Ascending aorta (tissue), 2 donors: Measurements from ENCODE around the gene BTBD6. TPM values are rescaled to one million over a fixed set of nuclear protein-coding genes. Genes with fewer than 3 reads are reported as not detected.

ENCODE experiments used
- DNase-seq, 2 donors: peaks; one replicate each; pipeline ENCODE4 v3.0.0-alpha.2; 2019; ENCODE audit warnings: low spot score in 2 of 2
- H3K27ac ChIP-seq, 2 donors: fragments of 200-600 bp; sonication (generic); one replicate each; pipeline ENCODE4 v1.5.1; 2016 to 2017; ENCODE audit warnings: mild to moderate bottlenecking in 1 of 2
- H3K27me3 ChIP-seq: fragments of 200-600 bp; sonication (generic); one replicate; pipeline ENCODE4 v1.5.1; 2017
- H3K36me3 ChIP-seq, 2 donors: fragments of 200-600 bp; sonication (generic); one replicate each; pipeline ENCODE4 v1.5.1; 2016
- H3K4me1 ChIP-seq, 2 donors: fragments of 200-600 bp; sonication (generic); one replicate each; pipeline ENCODE4 v1.5.1; 2016 to 2017; ENCODE audit warnings: mild to moderate bottlenecking in 1 of 2
- H3K4me3 ChIP-seq, 2 donors: fragments of 200-600 bp; sonication (generic); one replicate each; pipeline ENCODE4 v1.5.1; 2016 to 2017; ENCODE audit warnings: mild to moderate bottlenecking in 1 of 2
- H3K9me3 ChIP-seq, 2 donors: fragments of 200-600 bp; sonication (generic); one replicate each; pipeline ENCODE4 v1.5.1; 2016
- intact Hi-C: fragments of 100-400 bp; cut with DNase I; formaldehyde crosslinking; loops from one replicate; pipeline ENCODE4 v1.15.1; 2023
- total RNA-seq: library from RNA; depleted of rRNA; stranded (reverse); fragments of >200 nt; gene quantifications from one replicate; pipeline ENCODE4 v1.1.0, GENCODE V29; 2016
- TF ChIP-seq, protein P1 (sequence below), 3 experiments: fragments of 200-600 bp in 2 of 3; fragments of 450-650 bp in 1 of 3; sonication (generic) in 2 of 3; IDR thresholded peaks; one replicate each; pipeline ENCODE4 v1.5.1; 2016 to 2019; ENCODE audit warnings: antibody characterized with exemption in 3 of 3, mild to moderate bottlenecking in 1 of 3, moderate library complexity in 1 of 3

BTBD6 gene
- total RNA-seq, 1 donor from 2014 or later = 80.1 TPM

DNA sequence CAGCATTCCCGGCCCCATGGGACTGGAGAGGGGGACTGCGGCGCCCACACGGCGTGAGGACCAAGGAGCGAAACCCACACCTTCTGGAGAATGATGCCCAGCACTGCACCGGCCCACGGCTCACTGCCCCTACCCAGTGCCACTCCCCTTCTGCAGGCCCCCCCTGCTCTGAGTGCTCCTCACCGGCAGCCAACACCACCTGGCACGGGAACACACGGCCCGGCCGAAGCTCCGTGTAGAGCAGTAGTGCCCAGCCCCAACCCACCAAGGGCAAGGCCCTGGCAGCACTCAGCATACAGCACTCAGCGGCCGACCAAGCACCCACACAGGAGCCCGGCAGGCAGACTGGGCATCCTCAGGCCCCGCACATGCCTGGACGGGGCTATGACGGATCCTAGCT is 13.4 kb downstream of the BTBD6 start:
- H3K4me1 ChIP-seq = no peaks in the 10 kb centered on the region
- intact Hi-C loops = no loop called here
- TF ChIP-seq, protein P1, sequence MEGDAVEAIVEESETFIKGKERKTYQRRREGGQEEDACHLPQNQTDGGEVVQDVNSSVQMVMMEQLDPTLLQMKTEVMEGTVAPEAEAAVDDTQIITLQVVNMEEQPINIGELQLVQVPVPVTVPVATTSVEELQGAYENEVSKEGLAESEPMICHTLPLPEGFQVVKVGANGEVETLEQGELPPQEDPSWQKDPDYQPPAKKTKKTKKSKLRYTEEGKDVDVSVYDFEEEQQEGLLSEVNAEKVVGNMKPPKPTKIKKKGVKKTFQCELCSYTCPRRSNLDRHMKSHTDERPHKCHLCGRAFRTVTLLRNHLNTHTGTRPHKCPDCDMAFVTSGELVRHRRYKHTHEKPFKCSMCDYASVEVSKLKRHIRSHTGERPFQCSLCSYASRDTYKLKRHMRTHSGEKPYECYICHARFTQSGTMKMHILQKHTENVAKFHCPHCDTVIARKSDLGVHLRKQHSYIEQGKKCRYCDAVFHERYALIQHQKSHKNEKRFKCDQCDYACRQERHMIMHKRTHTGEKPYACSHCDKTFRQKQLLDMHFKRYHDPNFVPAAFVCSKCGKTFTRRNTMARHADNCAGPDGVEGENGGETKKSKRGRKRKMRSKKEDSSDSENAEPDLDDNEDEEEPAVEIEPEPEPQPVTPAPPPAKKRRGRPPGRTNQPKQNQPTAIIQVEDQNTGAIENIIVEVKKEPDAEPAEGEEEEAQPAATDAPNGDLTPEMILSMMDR (IDR thresholded peaks at IDR 0.05) = no peak
- no peaks in the 10 kb centered on the region for H3K9me3 ChIP-seq
- no peak overlapping the region for H3K27ac ChIP-seq
- no peak overlapping the region for H3K4me3 ChIP-seq
- H3K36me3 ChIP-seq = peaks cover 6 to 8% of the 10 kb centered on the region in 2 donors
- no peaks in the 10 kb centered on the region for H3K27me3 ChIP-seq
- no peak for DNase-seq

- no peak for DNase-seq
- no peak overlapping the region for H3K27ac ChIP-seq
- no peaks in the 10 kb centered on the region for H3K9me3 ChIP-seq
- no peaks in the 10 kb centered on the region for H3K27me3 ChIP-seq
- no peaks in the 10 kb centered on the region for H3K4me1 ChIP-seq
- TF ChIP-seq, protein P1 (IDR thresholded peaks at IDR 0.05) = no peak
- H3K4me3 ChIP-seq = no peak overlapping the region
- peaks cover 5 to 27% of the 10 kb centered on the region in 2 donors for H3K36me3 ChIP-seq
- intact Hi-C loops = no loop called here
Observed at GRCh38 chr14:105267820-105268548, 19.7 kb downstream of the BTBD6 start.

DNA sequence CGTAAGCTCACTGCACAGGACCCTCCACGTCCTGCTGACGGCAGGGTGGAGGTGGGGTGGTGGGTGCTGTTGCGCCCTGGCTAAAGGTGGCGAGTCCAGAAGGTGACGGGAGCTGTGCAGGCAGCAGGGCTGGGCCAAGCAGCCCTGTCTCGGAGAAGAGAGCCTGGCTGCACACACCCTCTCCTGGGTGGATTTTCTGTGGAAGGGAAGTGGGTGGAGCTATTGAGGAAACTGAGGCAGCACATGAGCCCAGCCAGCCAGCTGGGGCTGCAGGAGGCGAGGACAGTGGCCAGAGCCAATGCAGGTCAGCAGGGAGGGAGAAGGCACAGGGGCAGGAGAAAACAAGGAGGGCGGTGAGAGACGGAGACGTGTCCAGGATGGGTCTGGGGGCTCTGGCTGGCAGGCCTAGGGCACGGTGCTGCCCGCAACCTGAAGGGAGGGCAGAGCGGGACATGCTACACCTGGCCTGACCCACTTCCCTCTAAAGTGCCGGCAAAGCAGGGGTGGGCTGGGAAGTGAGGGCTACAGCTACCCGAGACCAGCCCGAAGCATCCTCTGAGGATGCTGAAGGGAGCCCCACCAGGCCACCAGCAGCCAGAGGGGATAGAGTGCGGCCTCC is 20.5 kb downstream of the BTBD6 start:
- Histone ChIP-seq H3K27me3 (no peaks in the 10 kb centered on the region), H3K36me3 (peaks cover 5 to 26% of the 10 kb centered on the region in 2 donors), H3K9me3 (no peaks in the 10 kb centered on the region), H3K4me3 (no peak overlapping the region), H3K27ac (no peak overlapping the region), H3K4me1 (no peaks in the 10 kb centered on the region)
- no peak for DNase-seq
- TF ChIP-seq, protein P1 (IDR thresholded peaks at IDR 0.05) = no peak
- intact Hi-C loops = no loop called here

DNA sequence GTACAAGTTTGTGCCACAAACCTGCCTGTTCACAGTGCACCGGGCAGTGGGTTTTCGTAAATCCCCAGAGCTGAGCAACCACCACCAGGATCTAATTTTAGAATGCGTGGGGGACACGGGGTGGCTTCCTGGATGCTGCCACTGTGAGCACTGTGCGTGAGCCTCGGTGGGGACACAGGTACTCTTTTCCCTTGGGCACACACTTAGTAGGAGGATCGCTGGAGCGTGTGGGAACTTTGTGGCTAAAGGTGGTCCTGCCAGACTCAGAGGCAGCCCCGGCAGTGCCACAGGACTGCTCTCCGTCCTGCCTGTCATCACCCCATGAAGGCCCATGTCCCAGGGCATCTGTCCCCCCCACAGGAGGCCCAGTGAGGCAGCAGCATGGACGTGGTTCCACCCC is 21.1 kb downstream of the BTBD6 start:
- H3K4me1 ChIP-seq = no peaks in the 10 kb centered on the region
- no peaks in the 10 kb centered on the region for H3K27me3 ChIP-seq
- H3K27ac ChIP-seq = no peak overlapping the region
- TF ChIP-seq, protein P1 (IDR thresholded peaks at IDR 0.05) = no peak
- H3K36me3 ChIP-seq = peaks cover 3 to 20% of the 10 kb centered on the region in 2 donors
- H3K9me3 ChIP-seq = no peaks in the 10 kb centered on the region
- DNase-seq = no peak
- H3K4me3 ChIP-seq = no peak overlapping the region
- intact Hi-C loops = no loop called here

- DNase-seq = no peak
- Histone ChIP-seq H3K4me3 (no peak overlapping the region), H3K27me3 (no peaks in the 10 kb centered on the region), H3K4me1 (no peaks in the 10 kb centered on the region), H3K36me3 (peaks cover 0 to 20% of the 10 kb centered on the region in 2 donors), H3K9me3 (no peaks in the 10 kb centered on the region), H3K27ac (no peak overlapping the region)
- intact Hi-C loops = no loop called here
- TF ChIP-seq, protein P1 (IDR thresholded peaks at IDR 0.05) = no peak
Observed at GRCh38 chr14:105271224-105271890, 23.0 kb downstream of the BTBD6 start.
